Measurements from ENCODE around the gene EBLN2. TPM values are rescaled to one million over a fixed set of nuclear protein-coding genes. Genes with fewer than 3 reads are reported as not detected.

Gene EBLN2
- total RNA-seq, 4 donors from 2014 or later, result 0.93 to 3.7 (median 1.5) TPM

DNA sequence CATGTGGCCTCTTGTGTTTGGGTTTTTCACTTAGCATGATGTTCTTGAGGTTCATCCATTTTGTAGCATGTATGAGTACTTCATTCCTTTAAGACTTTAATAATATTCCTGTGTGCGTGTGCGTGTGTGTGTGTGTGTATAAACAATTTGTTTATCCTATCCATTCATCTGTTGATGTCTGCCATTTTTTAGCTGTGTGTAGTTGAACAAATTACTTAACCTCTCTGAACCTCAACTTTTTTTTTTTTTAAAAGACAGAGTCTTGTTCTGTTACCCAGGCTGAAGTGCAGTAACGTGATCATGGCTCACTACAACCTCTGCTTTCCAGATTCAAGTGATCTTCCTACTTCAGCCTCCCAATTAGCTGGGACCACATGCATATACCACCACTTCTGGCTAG is 47.3 kb downstream of the EBLN2 start:
- H3K4me3 ChIP-seq (ENCODE audit: low read depth, poor library complexity, severe bottlenecking), result no peak overlapping the region
- WGBS, 2 donors, result 96 to 97% methylated on average over 3 of the region's 3 CpGs
- no peak for DNase-seq (ENCODE audit: low spot score in 2 of 2)
- intact Hi-C loops (cut with DNase I; ENCODE audit: low total_unique reads), result loop anchor here (10.0 kb wide), 1 partner anchor 326 kb away; no protein-coding TSS in a partner anchor
- TF ChIP-seq, protein P1, sequence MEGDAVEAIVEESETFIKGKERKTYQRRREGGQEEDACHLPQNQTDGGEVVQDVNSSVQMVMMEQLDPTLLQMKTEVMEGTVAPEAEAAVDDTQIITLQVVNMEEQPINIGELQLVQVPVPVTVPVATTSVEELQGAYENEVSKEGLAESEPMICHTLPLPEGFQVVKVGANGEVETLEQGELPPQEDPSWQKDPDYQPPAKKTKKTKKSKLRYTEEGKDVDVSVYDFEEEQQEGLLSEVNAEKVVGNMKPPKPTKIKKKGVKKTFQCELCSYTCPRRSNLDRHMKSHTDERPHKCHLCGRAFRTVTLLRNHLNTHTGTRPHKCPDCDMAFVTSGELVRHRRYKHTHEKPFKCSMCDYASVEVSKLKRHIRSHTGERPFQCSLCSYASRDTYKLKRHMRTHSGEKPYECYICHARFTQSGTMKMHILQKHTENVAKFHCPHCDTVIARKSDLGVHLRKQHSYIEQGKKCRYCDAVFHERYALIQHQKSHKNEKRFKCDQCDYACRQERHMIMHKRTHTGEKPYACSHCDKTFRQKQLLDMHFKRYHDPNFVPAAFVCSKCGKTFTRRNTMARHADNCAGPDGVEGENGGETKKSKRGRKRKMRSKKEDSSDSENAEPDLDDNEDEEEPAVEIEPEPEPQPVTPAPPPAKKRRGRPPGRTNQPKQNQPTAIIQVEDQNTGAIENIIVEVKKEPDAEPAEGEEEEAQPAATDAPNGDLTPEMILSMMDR (IDR thresholded peaks at IDR 0.05), result no peak
- TF ChIP-seq POLR2A (IDR thresholded peaks at IDR 0.05), result no peak

DNA sequence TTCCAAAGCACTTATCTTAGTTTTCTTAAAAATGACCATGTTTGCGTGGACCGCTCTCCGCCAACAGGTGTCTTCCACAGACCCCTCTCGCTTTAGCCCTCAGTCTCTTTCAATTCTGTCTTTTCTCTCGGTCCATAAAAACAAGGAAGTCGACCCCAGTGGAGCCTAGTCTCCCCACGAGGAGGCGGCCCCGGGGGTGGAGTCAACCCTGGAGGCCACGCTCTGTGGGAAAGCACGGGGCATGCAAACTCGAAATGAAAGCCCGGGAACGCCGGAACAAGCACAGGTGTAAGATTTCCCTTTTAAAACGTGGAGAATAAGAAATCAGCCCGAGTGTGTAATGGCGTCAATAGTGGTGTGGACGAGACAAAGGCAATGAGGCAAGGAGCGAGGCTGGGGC is 49.1 kb downstream of the EBLN2 start:
- no peak for TF ChIP-seq POLR2A (IDR thresholded peaks at IDR 0.05)
- TF ChIP-seq, protein P1 (IDR thresholded peaks at IDR 0.05), result no peak
- H3K4me3 ChIP-seq (ENCODE audit: low read depth, poor library complexity, severe bottlenecking), result no peak overlapping the region
- WGBS, 2 donors, result 87 to 88% methylated on average over 20 of the region's 20 CpGs
- no peak for DNase-seq (ENCODE audit: low spot score in 2 of 2)
- intact Hi-C loops (cut with DNase I; ENCODE audit: low total_unique reads), result no loop called here

Other genes starting within 250 kb of the EBLN2 start
- gene SHQ1, start 213.2 kb upstream of the EBLN2 start, total RNA-seq, result 10 to 100 TPM in 2 of 4 donors, 1 to 10 TPM in 2; 9.7 to 17.2 (median 12.2) TPM
- gene GXYLT2, start 173.6 kb upstream of the EBLN2 start, total RNA-seq, result 1 to 10 TPM in 3 of 4 donors, under 1 TPM in 1; 0.72 to 6.8 (median 2.3) TPM
- gene PPP4R2, start 64.8 kb upstream of the EBLN2 start, total RNA-seq, result 10 to 100 TPM; 29.3 to 34.9 (median 30.7) TPM

Measured in lower leg skin (tissue), 4 donors.